Neural cell (in vitro differentiated cells): ENCODE data around the gene PRKCE. TPM values are rescaled to one million over a fixed set of nuclear protein-coding genes. Genes with fewer than 3 reads are reported as not detected.

ENCODE experiments used
- H2AFZ ChIP-seq: fragments of 200-600, 300-800 bp; sonication (generic), shearing (Covaris generic); 2 replicates; pipeline ENCODE4 v1.6.0; 2014; ENCODE audit warnings: low read depth, mild to moderate bottlenecking, antibody characterized with exemption, low read length, moderate library complexity
- H3F3A ChIP-seq: fragments of 200-600 bp; shearing (Covaris generic); 2 replicates; pipeline ENCODE4 v1.6.1; 2016; ENCODE audit warnings: mild to moderate bottlenecking, moderate library complexity, mixed read lengths, antibody characterized with exemption, low read length; ENCODE audit not compliant: insufficient read depth, poor library complexity, severe bottlenecking
- H3K27ac ChIP-seq: fragments of 200-600, 300-800 bp; sonication (generic), shearing (Covaris generic); 2 replicates; pipeline ENCODE4 v1.5.1; 2014; ENCODE audit warnings: mild to moderate bottlenecking, low read length, moderate library complexity
- H3K27me3 ChIP-seq: fragments of 300-800, 200-600 bp; sonication (generic), shearing (Covaris generic); 2 replicates; pipeline ENCODE4 v1.6.0; 2014; ENCODE audit warnings: mild to moderate bottlenecking, low read depth, low read length, moderate library complexity; ENCODE audit not compliant: insufficient read depth
- H3K36me3 ChIP-seq: fragments of 300-800, 200-600 bp; sonication (generic), shearing (Covaris generic); 2 replicates; pipeline ENCODE4 v1.5.1; 2014; ENCODE audit warnings: mild to moderate bottlenecking, antibody characterized with exemption, low read length, moderate library complexity; ENCODE audit not compliant: insufficient read depth
- H3K4me2 ChIP-seq: fragments of 300-800, 200-600 bp; sonication (generic), shearing (Covaris generic); 2 replicates; pipeline ENCODE4 v1.6.0; 2014; ENCODE audit warnings: mild to moderate bottlenecking, low read length
- H3K4me3 ChIP-seq: fragments of 300-800, 200-600 bp; sonication (generic), shearing (Covaris generic); 2 replicates; pipeline ENCODE4 v1.5.1; 2014; ENCODE audit warnings: mild to moderate bottlenecking, low read length, moderate library complexity
- H3K79me2 ChIP-seq: fragments of 200-600 bp; shearing (Covaris generic); replicated peaks from 2 replicates; pipeline ENCODE4 v1.6.0; 2014; ENCODE audit warnings: mild to moderate bottlenecking, low read length, moderate library complexity; ENCODE audit not compliant: insufficient read depth
- H3K9ac ChIP-seq: fragments of 300-800, 200-600 bp; sonication (generic), shearing (Covaris generic); 2 replicates; pipeline ENCODE4 v1.6.1; 2016; ENCODE audit warnings: mild to moderate bottlenecking, low read length, mixed read lengths
- H3K9me2 ChIP-seq: fragments of 200-600 bp; shearing (Covaris generic); 2 replicates; pipeline ENCODE4 v1.6.1; 2016; ENCODE audit warnings: mild to moderate bottlenecking, low read length, mixed read lengths; ENCODE audit not compliant: insufficient read depth
- H3K9me3 ChIP-seq: fragments of 200-600, 300-800 bp; sonication (generic), shearing (Covaris generic); 2 replicates; pipeline ENCODE4 v1.6.1; 2016; ENCODE audit warnings: mild to moderate bottlenecking, mixed run types, low read length, moderate library complexity, mixed read lengths
- H4K20me1 ChIP-seq: fragments of 200-600 bp; shearing (Covaris generic); 2 replicates; pipeline ENCODE4 v1.6.1; 2016; ENCODE audit warnings: mild to moderate bottlenecking, mixed run types; ENCODE audit not compliant: insufficient read depth
- CTCF ChIP-seq: fragments of 450-650 bp; IDR thresholded peaks from 2 replicates; pipeline ENCODE4 v1.5.1; 2014; ENCODE audit warnings: antibody characterized with exemption, mild to moderate bottlenecking, moderate library complexity; ENCODE audit not compliant: poor library complexity, severe bottlenecking
- EP300 ChIP-seq: fragments of 450-650 bp; conservative IDR thresholded peaks from 2 replicates; pipeline ENCODE4 v1.6.1; 2014; ENCODE audit warnings: antibody characterized with exemption, mild to moderate bottlenecking, moderate library complexity; ENCODE audit not compliant: poor library complexity, severe bottlenecking
- EZH2 ChIP-seq: fragments of 200-600, 300-800 bp; shearing (Covaris generic), sonication (generic); IDR thresholded peaks from 2 replicates; pipeline ENCODE4 v1.6.1; 2014; ENCODE audit warnings: antibody characterized with exemption, low read length, borderline replicate concordance, mild to moderate bottlenecking; ENCODE audit not compliant: insufficient read depth, poor library complexity, severe bottlenecking
- MXI1 ChIP-seq: fragments of 450-650 bp; conservative IDR thresholded peaks from 2 replicates; pipeline ENCODE4 v1.6.1; 2014; ENCODE audit warnings: antibody characterized with exemption, mild to moderate bottlenecking; ENCODE audit not compliant: poor library complexity, severe bottlenecking
- POLR2AphosphoS5 ChIP-seq: IDR thresholded peaks from 2 replicates; pipeline ENCODE4 v1.6.1; 2012
- RAD21 ChIP-seq: fragments of 450-650 bp; conservative IDR thresholded peaks from 2 replicates; pipeline ENCODE4 v1.6.1; 2014; ENCODE audit warnings: antibody characterized with exemption, mild to moderate bottlenecking, moderate library complexity
- SMC3 ChIP-seq: fragments of 450-650 bp; conservative IDR thresholded peaks from 2 replicates; pipeline ENCODE4 v1.6.1; 2014; ENCODE audit warnings: antibody characterized with exemption, mild to moderate bottlenecking, moderate library complexity; ENCODE audit not compliant: poor library complexity
- TAF1 ChIP-seq: IDR thresholded peaks from 2 replicates; pipeline ENCODE4 v1.6.1; 2012; ENCODE audit warnings: low read depth
- polyA plus RNA-seq: library from polyadenylated mRNA; depleted of rRNA; stranded (reverse); fragments of >200 nt; gene quantifications from 2 replicates; pipeline ENCODE4 v1.2.3, GENCODE V29; 2014
- TF ChIP-seq, protein P1 (sequence below): IDR thresholded peaks from 2 replicates; pipeline ENCODE4 v1.6.1; 2012; ENCODE audit warnings: borderline replicate concordance

PRKCE gene
- polyA plus RNA-seq, 1 donor from 2014 or later = 5.4 TPM

DNA sequence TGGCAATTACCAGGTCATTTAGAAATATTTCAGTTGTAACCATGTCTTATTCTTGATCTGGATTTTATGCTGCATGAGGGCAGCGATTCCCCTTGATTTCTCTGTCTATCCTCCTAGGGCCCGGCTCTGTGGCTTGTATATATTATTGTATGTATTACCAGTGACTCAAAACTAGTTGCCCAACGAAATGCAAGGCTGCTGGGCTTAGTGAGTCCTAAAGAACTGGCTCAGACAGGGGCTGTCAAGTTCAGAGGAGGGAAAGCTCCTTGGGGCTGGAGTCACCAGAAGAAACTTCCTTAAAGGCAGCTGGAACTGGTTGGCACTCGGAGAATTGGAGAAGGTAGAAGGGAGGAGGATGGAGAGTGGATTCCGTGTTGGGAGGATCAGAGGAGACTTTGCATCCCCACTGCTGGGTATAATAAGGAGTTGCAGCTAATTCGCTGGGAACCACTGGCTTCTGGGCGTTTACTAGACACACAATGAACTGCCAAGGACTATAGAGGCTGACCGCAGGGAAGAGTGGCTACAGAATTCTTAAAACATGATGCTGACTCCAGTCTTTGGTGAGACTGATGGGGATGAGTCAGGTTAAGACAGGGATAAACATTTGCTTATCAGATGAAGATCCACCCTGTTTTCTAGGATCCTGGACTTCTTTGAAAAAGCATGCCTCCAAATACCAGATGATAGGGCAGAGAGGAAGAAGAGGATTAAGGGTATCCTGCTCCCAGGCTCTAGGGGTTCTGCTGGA lies 104.3 kb downstream of the PRKCE start:
- Histone ChIP-seq H4K20me1 (no peaks in the 10 kb centered on the region), H3F3A (no peaks in the 10 kb centered on the region), H3K79me2 (no peaks in the 10 kb centered on the region), H3K27ac (no peak overlapping the region), H3K4me3 (no peak overlapping the region), H3K4me2 (no peak overlapping the region), H3K36me3 (no peaks in the 10 kb centered on the region), H3K9me2 (no peaks in the 10 kb centered on the region), H3K9ac (no peak overlapping the region), H2AFZ (no peak overlapping the region), H3K27me3 (no peaks in the 10 kb centered on the region), H3K9me3 (no peaks in the 10 kb centered on the region)
- TF ChIP-seq SMC3 (no peak), TAF1 (no peak), RAD21 (no peak), POLR2AphosphoS5 (no peak), MXI1 (no peak), EZH2 (no peak), EP300 (no peak), CTCF (no peak)
- TF ChIP-seq, protein P1, sequence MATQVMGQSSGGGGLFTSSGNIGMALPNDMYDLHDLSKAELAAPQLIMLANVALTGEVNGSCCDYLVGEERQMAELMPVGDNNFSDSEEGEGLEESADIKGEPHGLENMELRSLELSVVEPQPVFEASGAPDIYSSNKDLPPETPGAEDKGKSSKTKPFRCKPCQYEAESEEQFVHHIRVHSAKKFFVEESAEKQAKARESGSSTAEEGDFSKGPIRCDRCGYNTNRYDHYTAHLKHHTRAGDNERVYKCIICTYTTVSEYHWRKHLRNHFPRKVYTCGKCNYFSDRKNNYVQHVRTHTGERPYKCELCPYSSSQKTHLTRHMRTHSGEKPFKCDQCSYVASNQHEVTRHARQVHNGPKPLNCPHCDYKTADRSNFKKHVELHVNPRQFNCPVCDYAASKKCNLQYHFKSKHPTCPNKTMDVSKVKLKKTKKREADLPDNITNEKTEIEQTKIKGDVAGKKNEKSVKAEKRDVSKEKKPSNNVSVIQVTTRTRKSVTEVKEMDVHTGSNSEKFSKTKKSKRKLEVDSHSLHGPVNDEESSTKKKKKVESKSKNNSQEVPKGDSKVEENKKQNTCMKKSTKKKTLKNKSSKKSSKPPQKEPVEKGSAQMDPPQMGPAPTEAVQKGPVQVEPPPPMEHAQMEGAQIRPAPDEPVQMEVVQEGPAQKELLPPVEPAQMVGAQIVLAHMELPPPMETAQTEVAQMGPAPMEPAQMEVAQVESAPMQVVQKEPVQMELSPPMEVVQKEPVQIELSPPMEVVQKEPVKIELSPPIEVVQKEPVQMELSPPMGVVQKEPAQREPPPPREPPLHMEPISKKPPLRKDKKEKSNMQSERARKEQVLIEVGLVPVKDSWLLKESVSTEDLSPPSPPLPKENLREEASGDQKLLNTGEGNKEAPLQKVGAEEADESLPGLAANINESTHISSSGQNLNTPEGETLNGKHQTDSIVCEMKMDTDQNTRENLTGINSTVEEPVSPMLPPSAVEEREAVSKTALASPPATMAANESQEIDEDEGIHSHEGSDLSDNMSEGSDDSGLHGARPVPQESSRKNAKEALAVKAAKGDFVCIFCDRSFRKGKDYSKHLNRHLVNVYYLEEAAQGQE = no peak

DNA sequence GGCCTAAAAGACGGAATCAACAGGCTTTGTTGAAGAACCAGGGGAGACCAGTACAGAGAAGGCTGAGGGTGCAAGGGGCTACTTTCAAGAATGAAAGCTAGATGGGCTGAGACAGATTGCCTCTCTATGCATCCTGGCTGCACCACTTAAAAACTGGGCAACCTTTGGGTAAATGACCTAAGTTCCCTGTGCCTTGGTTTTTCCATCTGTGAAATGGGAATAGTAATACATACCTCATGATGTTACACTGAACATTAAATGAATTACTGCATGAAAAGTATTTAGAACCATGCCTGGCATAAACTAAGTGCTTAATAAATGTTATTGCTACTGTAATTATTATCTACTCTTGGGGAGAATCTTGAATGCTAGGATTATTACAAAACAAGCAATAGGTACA lies 106.5 kb downstream of the PRKCE start:
- Histone ChIP-seq H3K4me3 (no peak overlapping the region), H3K36me3 (no peaks in the 10 kb centered on the region), H3F3A (no peaks in the 10 kb centered on the region), H3K9me2 (no peaks in the 10 kb centered on the region), H3K79me2 (no peaks in the 10 kb centered on the region), H3K27me3 (no peaks in the 10 kb centered on the region), H3K27ac (no peak overlapping the region), H3K4me2 (no peak overlapping the region), H3K9ac (no peak overlapping the region), H3K9me3 (no peaks in the 10 kb centered on the region), H2AFZ (no peak overlapping the region), H4K20me1 (no peaks in the 10 kb centered on the region)
- TF ChIP-seq MXI1 = no peak
- TF ChIP-seq POLR2AphosphoS5 = no peak
- no peak for TF ChIP-seq EZH2
- TF ChIP-seq RAD21 = no peak
- TF ChIP-seq TAF1 = no peak
- no peak for TF ChIP-seq SMC3
- TF ChIP-seq CTCF = no peak
- TF ChIP-seq, protein P1 = no peak
- TF ChIP-seq EP300 = no peak
